Gastroesophageal sphincter (tissue), 4 donors: ENCODE results near the gene TRMT61A. TPM values are rescaled to one million over a fixed set of nuclear protein-coding genes. Genes with fewer than 3 reads are reported as not detected.

Experiments used
- ATAC-seq: fragments of 150-250 bp; one replicate; pipeline ENCODE4 v1.9.1; 2016; ENCODE audit warnings: mild to moderate bottlenecking, moderate library complexity
- H3K27ac ChIP-seq, 4 donors: fragments of 200-600 bp; sonication (generic) in 3 of 4; 1 replicate in 3 of 4; 2 replicates in 1 of 4; pipeline ENCODE4 v1.5.1; 2016 to 2019
- H3K27me3 ChIP-seq: fragments of 200-600 bp; sonication (generic); one replicate; pipeline ENCODE4 v1.5.1; 2019
- H3K36me3 ChIP-seq, 2 donors: fragments of 200-600 bp; sonication (generic); one replicate each; pipeline ENCODE4 v1.5.1; 2019; ENCODE audit warnings: control low read depth in 1 of 2
- H3K4me1 ChIP-seq, 3 donors: fragments of 200-600 bp; sonication (generic); 1 replicate in 2 of 3; 2 replicates in 1 of 3; pipeline ENCODE4 v1.5.1; 2016 to 2019; ENCODE audit warnings: control low read depth in 2 of 3
- H3K4me3 ChIP-seq, 2 donors: fragments of 200-600 bp; sonication (generic); one replicate each; pipeline ENCODE4 v1.5.1; 2019; ENCODE audit warnings: mild to moderate bottlenecking in 1 of 2, moderate library complexity in 1 of 2
- H3K9me3 ChIP-seq, 3 donors: fragments of 200-600 bp; sonication (generic); one replicate each; pipeline ENCODE4 v1.5.1; 2017 to 2019; ENCODE audit warnings: control low read depth in 2 of 3
- EP300 ChIP-seq: sonication (generic); formaldehyde crosslinking; IDR thresholded peaks from one replicate; pipeline ENCODE4 v1.6.1; 2017; ENCODE audit warnings: antibody characterized with exemption, mild to moderate bottlenecking
- POLR2A ChIP-seq, 2 donors: fragments of 450-650 bp; IDR thresholded peaks; one replicate each; pipeline ENCODE4 v1.6.1; 2017; ENCODE audit warnings: antibody characterized with exemption in 2 of 2, mild to moderate bottlenecking in 2 of 2, moderate library complexity in 1 of 2
- POLR2AphosphoS5 ChIP-seq: sonication (generic); formaldehyde crosslinking; IDR thresholded peaks from one replicate; pipeline ENCODE4 v1.6.1; 2017; ENCODE audit warnings: antibody characterized with exemption
- whole genome bisulfite sequencing, 2 donors: methylation state at CpG; one replicate each; pipeline ENCODE4 v1.1.5; 2018; ENCODE audit warnings: low coverage in 1 of 2; 5-methylcytosine and 5-hydroxymethylcytosine counted together
- total RNA-seq, 4 donors: library from RNA; depleted of rRNA; stranded (reverse); fragments of >200 nt; gene quantifications; one replicate each; pipeline ENCODE4 v1.1.0, GENCODE V29; 2016
- TF ChIP-seq, protein P1 (sequence below), 4 experiments: fragments of 200-600 bp in 2 of 4; fragments of 450-650 bp in 2 of 4; sonication (generic) in 1 of 4; IDR thresholded peaks; one replicate each; pipeline ENCODE4 v1.5.1; 2017 to 2019; ENCODE audit warnings: antibody characterized with exemption in 4 of 4, mild to moderate bottlenecking in 2 of 4, moderate library complexity in 2 of 4

TRMT61A gene
- total RNA-seq, 4 donors from 2014 or later = 22.5 to 45.2 (median 30.9) TPM

GRCh38 chr14:103527408-103528145, 1.4 kb upstream of the TRMT61A start:
- TF ChIP-seq POLR2AphosphoS5 (no peak), POLR2A (IDR thresholded peaks at IDR 0.05) (no peak), EP300 (no peak)
- TF ChIP-seq, protein P1, sequence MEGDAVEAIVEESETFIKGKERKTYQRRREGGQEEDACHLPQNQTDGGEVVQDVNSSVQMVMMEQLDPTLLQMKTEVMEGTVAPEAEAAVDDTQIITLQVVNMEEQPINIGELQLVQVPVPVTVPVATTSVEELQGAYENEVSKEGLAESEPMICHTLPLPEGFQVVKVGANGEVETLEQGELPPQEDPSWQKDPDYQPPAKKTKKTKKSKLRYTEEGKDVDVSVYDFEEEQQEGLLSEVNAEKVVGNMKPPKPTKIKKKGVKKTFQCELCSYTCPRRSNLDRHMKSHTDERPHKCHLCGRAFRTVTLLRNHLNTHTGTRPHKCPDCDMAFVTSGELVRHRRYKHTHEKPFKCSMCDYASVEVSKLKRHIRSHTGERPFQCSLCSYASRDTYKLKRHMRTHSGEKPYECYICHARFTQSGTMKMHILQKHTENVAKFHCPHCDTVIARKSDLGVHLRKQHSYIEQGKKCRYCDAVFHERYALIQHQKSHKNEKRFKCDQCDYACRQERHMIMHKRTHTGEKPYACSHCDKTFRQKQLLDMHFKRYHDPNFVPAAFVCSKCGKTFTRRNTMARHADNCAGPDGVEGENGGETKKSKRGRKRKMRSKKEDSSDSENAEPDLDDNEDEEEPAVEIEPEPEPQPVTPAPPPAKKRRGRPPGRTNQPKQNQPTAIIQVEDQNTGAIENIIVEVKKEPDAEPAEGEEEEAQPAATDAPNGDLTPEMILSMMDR (IDR thresholded peaks at IDR 0.05) = no peak
- Histone ChIP-seq H3K9me3 (no peaks in the 10 kb centered on the region), H3K4me3 (no peak overlapping the region), H3K4me1 (peaks cover 2 to 86% (median 46%) of the 10 kb centered on the region in 3 donors), H3K27ac (peak overlapping the region in 3 of 4 donors; percentile 90 to 92 (median 90)), H3K27me3 (no peaks in the 10 kb centered on the region), H3K36me3 (peaks cover 0 to 24% of the 10 kb centered on the region in 2 donors)
- ATAC-seq = no peak
- 73 to 80% methylated on average over 3 to 9 of the region's 14 CpGs for WGBS, 2 donors

GRCh38 chr14:103528146-103528586, 830 bp upstream of the TRMT61A start:
- WGBS, 2 donors = 41% methylated on average over 3 of the region's 10 CpGs; no CpG with 5 or more reads in 1 of the 2 donors
- no peaks in the 10 kb centered on the region for H3K27me3 ChIP-seq
- H3K4me3 ChIP-seq = peak overlapping the region in 1 of 2 donors; percentile 97
- TF ChIP-seq EP300 (no peak), POLR2A (IDR thresholded peaks at IDR 0.05) (no peak), POLR2AphosphoS5 (no peak)
- TF ChIP-seq, protein P1 (IDR thresholded peaks at IDR 0.05) = no peak
- peaks cover 0 to 30% of the 10 kb centered on the region in 2 donors for H3K36me3 ChIP-seq
- no peak for ATAC-seq
- H3K27ac ChIP-seq = peak overlapping the region; percentile 48 to 92 (median 90)
- H3K9me3 ChIP-seq = no peaks in the 10 kb centered on the region
- peaks cover 2 to 87% (median 47%) of the 10 kb centered on the region in 3 donors for H3K4me1 ChIP-seq

- no peak for ATAC-seq
- Histone ChIP-seq H3K4me1 (peaks cover 2 to 88% (median 57%) of the 10 kb centered on the region in 3 donors), H3K4me3 (peak overlapping the region; percentile 67 to 97), H3K9me3 (no peaks in the 10 kb centered on the region), H3K27ac (peak overlapping the region; percentile 68 to 92 (median 90)), H3K36me3 (peaks cover 0 to 44% of the 10 kb centered on the region in 2 donors), H3K27me3 (no peaks in the 10 kb centered on the region)
- TF ChIP-seq, protein P1 (IDR thresholded peaks at IDR 0.05) = no peak
- TF ChIP-seq EP300 (no peak), POLR2AphosphoS5 (no peak), POLR2A (IDR thresholded peaks at IDR 0.05) (no peak)
- 60 to 79% methylated on average over 1 to 8 of the region's 42 CpGs for WGBS, 2 donors
Measured at GRCh38 chr14:103529383-103530365, 678 bp downstream of the TRMT61A start.

- H3K27ac ChIP-seq = peak overlapping the region in 3 of 4 donors; percentile 92 to 96 (median 96)
- ATAC-seq = no peak
- 43% methylated on average over 4 of the region's 7 CpGs; no CpG with 5 or more reads in 1 of the 2 donors for WGBS, 2 donors
Measured at GRCh38 chr14:103530390-103530789, 1.4 kb downstream of the TRMT61A start.

More at GRCh38 chr14:103530390-103530789, 1.4 kb downstream of the TRMT61A start:
- no peaks in the 10 kb centered on the region for H3K9me3 ChIP-seq
- no peak overlapping the region for H3K4me3 ChIP-seq
- peaks cover 2 to 92% (median 64%) of the 10 kb centered on the region in 3 donors for H3K4me1 ChIP-seq
- TF ChIP-seq EP300 (no peak), POLR2AphosphoS5 (no peak), POLR2A (IDR thresholded peaks at IDR 0.05) (no peak)
- TF ChIP-seq, protein P1 (IDR thresholded peaks at IDR 0.05) = no peak
- H3K27me3 ChIP-seq = no peaks in the 10 kb centered on the region
- H3K36me3 ChIP-seq = peaks cover 0 to 51% of the 10 kb centered on the region in 2 donors
